H1 (cell line): ENCODE measurements around the gene IGFALS. TPM values are rescaled to one million over a fixed set of nuclear protein-coding genes. Genes with fewer than 3 reads are reported as not detected.

Experiments used
- ATF3 ChIP-seq: IDR thresholded peaks from 2 replicates; pipeline ENCODE4 v1.6.1; 2011; ENCODE audit warnings: low read depth, mild to moderate bottlenecking, low read length; ENCODE audit not compliant: insufficient read depth
- CBX5 ChIP-seq: fragments of 300-800, 300-1000 bp; sonication (generic); IDR thresholded peaks from 2 replicates; pipeline ENCODE4 v1.7.1; 2016; ENCODE audit warnings: antibody characterized with exemption, low read length, low read depth
- CBX8 ChIP-seq: fragments of 300-800, 300-1000 bp; sonication (generic); IDR thresholded peaks from 2 replicates; pipeline ENCODE4 v1.7.1; 2016; ENCODE audit warnings: low read depth, low read length, borderline replicate concordance
- CHD2 ChIP-seq: IDR thresholded peaks from 2 replicates; pipeline ENCODE4 v1.6.1; 2012; ENCODE audit warnings: low read length, improper control_type of control experiment
- CREB1 ChIP-seq: IDR thresholded peaks from 2 replicates; pipeline ENCODE4 v1.6.1; 2012; ENCODE audit warnings: inconsistent platforms
- E2F6 ChIP-seq: IDR thresholded peaks from 2 replicates; pipeline ENCODE4 v1.6.1; 2012; ENCODE audit warnings: inconsistent platforms
- KDM1A ChIP-seq: fragments of 200-600, 300-600 bp; sonication (generic); IDR thresholded peaks from 2 replicates; pipeline ENCODE4 v1.7.1; 2016; ENCODE audit warnings: mild to moderate bottlenecking, low read length, borderline replicate concordance
- NANOG ChIP-seq: IDR thresholded peaks from 2 replicates; pipeline ENCODE4 v1.6.1; 2011; ENCODE audit warnings: low read length, low read depth, mild to moderate bottlenecking, inconsistent platforms; ENCODE audit not compliant: insufficient read depth, poor library complexity, severe bottlenecking
- POU5F1 ChIP-seq: IDR thresholded peaks from 2 replicates; pipeline ENCODE4 v1.6.1; 2011; ENCODE audit warnings: low read depth, mild to moderate bottlenecking, low read length, moderate library complexity
- RAD21 ChIP-seq, 2 experiments: IDR thresholded peaks in 1 of 2; conservative IDR thresholded peaks in 1 of 2; 2 replicates each; pipeline ENCODE4 v1.6.1; 2011; ENCODE audit warnings: low read depth in 2 of 2, low read length in 2 of 2, improper control_type of control experiment in 1 of 2, inconsistent platforms in 1 of 2, mild to moderate bottlenecking in 1 of 2, moderate library complexity in 1 of 2
- SIX5 ChIP-seq: IDR thresholded peaks from 2 replicates; pipeline ENCODE4 v1.6.1; 2011; ENCODE audit warnings: mild to moderate bottlenecking, low read depth, low read length
- TAF1 ChIP-seq: IDR thresholded peaks from 2 replicates; pipeline ENCODE4 v1.6.1; 2011; ENCODE audit warnings: mild to moderate bottlenecking, low read depth, low read length
- YY1 ChIP-seq: IDR thresholded peaks from 2 replicates; pipeline ENCODE4 v1.6.1; 2011; ENCODE audit warnings: low read depth, mild to moderate bottlenecking, low read length
- ZNF274 ChIP-seq: IDR thresholded peaks from 2 replicates; pipeline ENCODE4 v1.7.0; 2012; ENCODE audit warnings: low read length, borderline replicate concordance; ENCODE audit errors: extremely low read depth
- polyA plus RNA-seq, 7 experiments: library from polyadenylated mRNA; depleted of rRNA in 3 of 7; stranded (reverse) in 5 of 7; unstranded in 2 of 7; fragments of >200 nt in 5 of 7; fragments of 200-250 nt in 2 of 7; gene quantifications; 1 replicate in 5 of 7; 2 replicates in 1 of 7; 4 replicates in 1 of 7; pipeline versions ENCODE4 v1.2.1 to v1.2.3, GENCODE V29; 2011 to 2013; ENCODE audit warnings: missing spikeins in 2 of 7, mixed read lengths in 2 of 7
- total RNA-seq: library from RNA; stranded (reverse); fragmentation: NEBNext Ultra II Directional; extraction: Animal tissue kit (Norgen Biotek cat#: 25700); gene quantifications from 2 replicates; pipeline ENCODE4 v1.2.1, GENCODE V29; 2021

The IGFALS gene
- total and polyA plus RNA-seq, 2 of the 8 experiments (the other 6 are each of a cell fraction or from before 2014, with no cell fraction given), result not detected

GRCh38 chr16:1772908-1773702, 20.4 kb downstream of the IGFALS start, which contains the start of gene MRPS34 (continued):
- TF ChIP-seq ATF3, result no peak
- 0 out of 2 replicates have a peak, but pooled peaks have one; percentile 13 for TF ChIP-seq CHD2
- peak; percentile 75 for TF ChIP-seq E2F6
- no peak for TF ChIP-seq CBX5
- TF ChIP-seq YY1, result peak; percentile 92
- TF ChIP-seq ZNF274, result no peak
- TF ChIP-seq SIX5, result no peak
- TF ChIP-seq TAF1, result peak; percentile 94
- peak; percentile 27 to 50; a peak in 3 of 4 replicates for TF ChIP-seq RAD21 (IDR thresholded peaks at IDR 0.05 in 1 of 2, conservative IDR thresholded peaks at IDR 0.05 in 1 of 2; ENCODE audit: low read depth in 2 of 2, low read length in 2 of 2)
- no peak for TF ChIP-seq NANOG
- no peak for TF ChIP-seq CBX8
- TF ChIP-seq CREB1, result peak; percentile 71
- no peak for TF ChIP-seq POU5F1
- no peak for TF ChIP-seq KDM1A
